BLaER1 treated with 17β-estradiol and CSF1 and Interleukin-3, amounts not matched to agents 10 nM and 100 nM (cell line): Measurements from ENCODE around the gene ARID5B.

Experiments used
- H3K27ac ChIP-seq, 11 experiments: shearing (Covaris generic); formaldehyde crosslinking; 2 replicates each; pipeline ENCODE4 v1.8.1; 2022
- H3K27me3 ChIP-seq, 11 experiments: shearing (Covaris generic); formaldehyde crosslinking; 2 replicates each; pipeline ENCODE4 v1.8.1; 2022
- H3K36me3 ChIP-seq, 11 experiments: shearing (Covaris generic); formaldehyde crosslinking; 2 replicates each; pipeline ENCODE4 v1.8.1; 2022
- H3K4me1 ChIP-seq, 10 experiments: shearing (Covaris generic); formaldehyde crosslinking; 2 replicates each; pipeline ENCODE4 v1.8.1; 2022
- H3K4me2 ChIP-seq, 11 experiments: shearing (Covaris generic); formaldehyde crosslinking; 2 replicates each; pipeline ENCODE4 v1.8.1; 2022
- H3K4me3 ChIP-seq, 10 experiments: shearing (Covaris generic); formaldehyde crosslinking; 2 replicates each; pipeline ENCODE4 v1.8.1; 2022
- H3K9ac ChIP-seq, 11 experiments: shearing (Covaris generic); formaldehyde crosslinking; 2 replicates each; pipeline ENCODE4 v1.8.1; 2022
- H3K9me3 ChIP-seq, 11 experiments: shearing (Covaris generic); formaldehyde crosslinking; replicated peaks in 1 of 11; 2 replicates each; pipeline ENCODE4 v1.8.1; 2022
- H4K20me1 ChIP-seq, 11 experiments: shearing (Covaris generic); formaldehyde crosslinking; 2 replicates each; pipeline ENCODE4 v1.8.1; 2022
- Cebpa-rat ChIP-seq, 11 experiments: shearing (Covaris generic); IDR thresholded peaks; 2 replicates each; pipeline ENCODE4 v1.8.1; 2022

The ARID5B gene

GRCh38 chr10:62075912-62076311 is 174.4 kb downstream of the ARID5B start:
- Histone ChIP-seq H3K4me1 (peaks cover 12 to 69% (median 23%) of the 10 kb centered on the region in 10 experiments), H3K27me3 (no peaks in the 10 kb centered on the region), H3K27ac (peak overlapping the region in 2 of 11 experiments; percentile 4 to 10; a peak in 1 of 22 replicates), H3K9me3 (peaks cover 0 to 20% (median 0%) of the 10 kb centered on the region in 11 experiments; a peak in 5 of 22 replicates), H3K4me2 (no peak overlapping the region), H3K9ac (no peak overlapping the region), H3K36me3 (peaks cover 87 to 100% (median 97%) of the 10 kb centered on the region in 11 experiments), H4K20me1 (peaks cover 0 to 95% (median 0%) of the 10 kb centered on the region in 11 experiments; a peak in 4 of 22 replicates), H3K4me3 (no peak overlapping the region)
- no peak for TF ChIP-seq Cebpa-rat (IDR thresholded peaks at IDR 0.05)

DNA sequence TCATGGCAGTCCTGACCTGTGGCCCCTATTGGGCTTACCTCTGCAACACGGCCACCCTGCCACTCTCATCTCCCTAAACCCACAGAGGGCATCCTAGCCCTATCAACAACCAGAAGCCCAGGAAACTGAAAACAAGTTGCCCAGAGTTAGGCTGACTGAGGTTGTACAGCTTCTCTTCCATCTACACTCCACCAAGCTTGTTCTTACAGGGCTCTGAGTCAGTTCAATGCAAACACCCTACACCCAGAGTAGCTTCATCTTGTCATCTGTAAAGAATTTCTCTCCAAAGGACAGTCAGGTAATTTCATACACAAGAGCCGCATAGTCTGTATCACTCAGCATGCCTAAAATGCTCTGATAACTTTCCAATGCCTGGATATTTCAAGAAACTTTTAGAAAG is 175.4 kb downstream of the ARID5B start:
- Histone ChIP-seq H3K9me3 (peaks cover 0 to 20% (median 0%) of the 10 kb centered on the region in 11 experiments; a peak in 5 of 22 replicates), H3K36me3 (peaks cover 77 to 93% (median 88%) of the 10 kb centered on the region in 11 experiments), H4K20me1 (peaks cover 0 to 99% (median 0%) of the 10 kb centered on the region in 11 experiments; a peak in 4 of 22 replicates), H3K4me1 (peaks cover 21 to 70% (median 32%) of the 10 kb centered on the region in 10 experiments), H3K4me2 (peak overlapping the region in 1 of 11 experiments; percentile 33; a peak in 2 of 22 replicates), H3K4me3 (no peak overlapping the region), H3K9ac (peak overlapping the region in 1 of 11 experiments; percentile 5; a peak in 1 of 22 replicates), H3K27ac (peak overlapping the region in 7 of 11 experiments; percentile 4 to 44 (median 31); a peak in 7 of 22 replicates), H3K27me3 (no peaks in the 10 kb centered on the region)
- no peak for TF ChIP-seq Cebpa-rat (IDR thresholded peaks at IDR 0.05)

DNA sequence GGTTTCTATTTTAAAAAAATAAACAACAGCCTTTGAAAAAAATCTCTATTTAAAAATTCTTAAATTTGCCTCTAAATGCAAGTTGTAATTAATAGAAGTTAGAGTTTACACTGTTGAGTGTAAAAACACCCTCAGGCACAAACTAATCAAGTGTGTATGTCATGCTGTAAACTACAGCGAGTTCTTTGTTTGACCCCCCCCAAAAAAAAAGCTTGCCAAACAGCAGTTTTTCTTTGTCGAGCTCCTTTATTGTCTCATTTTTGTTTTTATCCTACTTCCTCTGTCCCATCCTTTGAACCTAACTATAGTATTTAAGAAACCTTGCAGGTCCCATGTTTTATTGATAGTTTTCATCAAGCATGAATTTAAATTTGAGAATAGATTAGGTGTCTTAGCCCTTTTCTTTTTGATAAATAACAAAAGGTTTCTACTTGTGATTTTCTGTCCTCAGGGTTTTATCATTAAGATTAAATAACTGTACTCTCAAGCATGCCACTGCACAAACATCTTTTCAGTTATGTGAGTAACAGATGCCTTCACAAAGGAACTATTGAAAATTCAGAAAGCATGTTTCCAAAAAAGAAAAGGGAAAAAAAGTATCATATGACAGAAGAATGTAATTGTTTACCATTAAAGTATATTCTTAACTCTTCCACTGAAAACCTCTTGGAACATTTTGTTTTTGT is 176.0 kb downstream of the ARID5B start:
- peaks cover 72 to 87% (median 82%) of the 10 kb centered on the region in 11 experiments for H3K36me3 ChIP-seq
- TF ChIP-seq Cebpa-rat (IDR thresholded peaks at IDR 0.05) = no peak
- peaks cover 0 to 20% (median 0%) of the 10 kb centered on the region in 11 experiments; a peak in 5 of 22 replicates for H3K9me3 ChIP-seq
- no peak overlapping the region for H3K4me3 ChIP-seq
- H3K9ac ChIP-seq = no peak overlapping the region
- no peak overlapping the region; a peak in 1 of 22 replicates for H3K4me2 ChIP-seq
- peaks cover 0 to 99% (median 0%) of the 10 kb centered on the region in 11 experiments; a peak in 4 of 22 replicates for H4K20me1 ChIP-seq
- no peaks in the 10 kb centered on the region for H3K27me3 ChIP-seq
- peaks cover 27 to 70% (median 38%) of the 10 kb centered on the region in 10 experiments for H3K4me1 ChIP-seq
- H3K27ac ChIP-seq = peak overlapping the region in 5 of 11 experiments; percentile 25 to 44 (median 34); a peak in 3 of 22 replicates

DNA sequence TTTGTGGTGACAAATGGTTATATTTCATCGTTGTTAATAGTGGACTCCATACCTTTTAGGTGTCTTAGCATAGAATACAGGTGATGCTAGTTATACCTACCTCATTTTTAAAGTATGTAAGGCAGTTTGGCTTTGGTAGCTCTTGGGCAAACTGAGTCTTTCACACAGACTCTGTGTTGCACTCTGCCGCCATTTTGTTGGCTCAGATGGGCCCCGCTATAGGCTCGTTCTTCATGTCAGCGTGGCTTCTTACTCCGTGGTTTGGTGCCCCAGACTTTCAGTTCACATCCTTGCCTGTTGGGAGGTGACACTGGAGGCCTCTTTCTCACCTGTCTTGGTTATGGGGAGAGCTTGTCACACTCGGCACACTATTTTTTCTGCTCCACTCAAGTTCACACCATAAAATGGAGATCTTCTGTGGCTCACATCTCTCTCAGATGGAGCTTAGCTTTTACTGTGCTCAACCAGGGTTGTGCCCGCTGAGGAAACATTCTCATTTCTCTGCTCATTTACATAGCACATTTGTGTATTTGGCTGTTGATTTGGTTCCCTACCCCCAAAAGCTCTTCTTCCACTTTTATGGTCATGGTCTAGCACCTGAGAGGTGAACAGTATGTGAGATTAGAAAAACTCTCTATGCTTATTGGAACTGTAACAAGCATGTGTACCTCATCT is 178.5 kb downstream of the ARID5B start:
- H3K4me2 ChIP-seq = peak overlapping the region; percentile 30 to 89 (median 79); a peak in 19 of 22 replicates
- H3K27me3 ChIP-seq = no peaks in the 10 kb centered on the region
- peak overlapping the region in 9 of 11 experiments; percentile 0 to 90 (median 88); a peak in 13 of 22 replicates for H3K27ac ChIP-seq
- peaks cover 58 to 81% (median 68%) of the 10 kb centered on the region in 11 experiments for H3K36me3 ChIP-seq
- peaks cover 52 to 82% (median 60%) of the 10 kb centered on the region in 10 experiments for H3K4me1 ChIP-seq
- H3K9ac ChIP-seq = no peak overlapping the region
- H4K20me1 ChIP-seq = peaks cover 0 to 98% (median 0%) of the 10 kb centered on the region in 11 experiments; a peak in 4 of 22 replicates
- H3K9me3 ChIP-seq = peaks cover 0 to 20% (median under 1%) of the 10 kb centered on the region in 11 experiments; a peak in 10 of 22 replicates
- H3K4me3 ChIP-seq = no peak overlapping the region
- TF ChIP-seq Cebpa-rat (IDR thresholded peaks at IDR 0.05) = no peak

GRCh38 chr10:62080905-62081304 is 179.4 kb downstream of the ARID5B start:
- H3K27ac ChIP-seq = peak overlapping the region; percentile 73 to 91 (median 88); a peak in 20 of 22 replicates
- peaks cover 0 to 94% (median 0%) of the 10 kb centered on the region in 11 experiments; a peak in 3 of 22 replicates for H4K20me1 ChIP-seq
- H3K27me3 ChIP-seq = no peaks in the 10 kb centered on the region; a peak in 1 of 22 replicates
- H3K4me3 ChIP-seq = no peak overlapping the region
- peak overlapping the region; percentile 69 to 89 (median 80) for H3K4me2 ChIP-seq
- peaks cover 0 to 19% (median 9%) of the 10 kb centered on the region in 11 experiments; a peak in 11 of 22 replicates for H3K9me3 ChIP-seq
- H3K9ac ChIP-seq = peak overlapping the region in 9 of 11 experiments; percentile 70 to 80 (median 77); a peak in 10 of 22 replicates
- H3K4me1 ChIP-seq = peaks cover 52 to 81% (median 60%) of the 10 kb centered on the region in 10 experiments
- H3K36me3 ChIP-seq = peaks cover 58 to 81% (median 68%) of the 10 kb centered on the region in 11 experiments
- TF ChIP-seq Cebpa-rat (IDR thresholded peaks at IDR 0.05) = no peak

DNA sequence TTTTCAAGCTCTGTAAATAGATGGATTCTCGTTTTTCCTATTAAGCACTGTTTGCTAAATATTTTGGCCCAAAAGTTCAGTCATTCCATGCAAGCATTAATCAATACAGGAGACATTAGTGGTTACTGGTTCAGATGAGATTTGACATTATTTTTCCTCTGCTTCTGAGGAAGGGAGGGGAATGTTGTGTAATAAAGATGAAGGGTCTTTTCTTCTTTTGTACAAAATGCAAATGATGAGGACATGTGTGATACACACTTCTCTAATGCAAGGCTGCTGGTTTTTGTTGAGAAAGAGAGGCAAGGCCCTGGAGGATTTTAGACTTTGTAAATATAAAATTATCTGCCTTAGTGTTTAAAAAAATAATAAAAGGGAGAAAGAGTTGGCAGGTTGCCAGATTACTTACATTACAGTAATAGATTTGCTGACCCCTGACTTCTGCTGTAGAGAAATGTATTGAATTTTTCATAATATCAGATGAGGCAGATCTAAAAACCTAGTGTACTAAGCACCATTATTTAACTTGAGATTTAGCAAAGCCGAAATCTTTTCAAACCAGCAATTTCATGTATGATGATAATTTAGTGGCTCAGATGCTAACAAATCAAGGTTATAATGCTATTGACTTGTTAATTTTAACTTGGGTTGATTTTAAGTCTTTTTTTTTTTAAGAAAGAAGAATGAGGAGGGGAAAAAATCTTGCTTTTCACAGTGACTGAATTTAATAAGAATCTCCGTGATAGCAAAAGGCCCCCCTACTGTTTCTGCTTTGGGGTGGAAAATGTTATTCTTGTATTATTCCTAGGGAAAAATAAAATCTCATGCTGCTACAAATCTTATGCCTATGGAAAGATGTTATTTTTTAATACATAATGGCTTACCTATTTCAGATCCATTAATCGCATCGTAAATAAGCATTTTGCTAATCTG is 180.1 kb downstream of the ARID5B start:
- H3K27ac ChIP-seq = peak overlapping the region; percentile 73 to 91 (median 88); a peak in 21 of 22 replicates
- peak overlapping the region; percentile 69 to 89 (median 80) for H3K4me2 ChIP-seq
- H3K36me3 ChIP-seq = peaks cover 58 to 81% (median 68%) of the 10 kb centered on the region in 11 experiments
- peaks cover 0 to 87% (median 0%) of the 10 kb centered on the region in 11 experiments; a peak in 3 of 22 replicates for H4K20me1 ChIP-seq
- no peaks in the 10 kb centered on the region; a peak in 3 of 22 replicates for H3K27me3 ChIP-seq
- H3K9ac ChIP-seq = peak overlapping the region; percentile 70 to 82 (median 77); a peak in 21 of 22 replicates
- peak overlapping the region in 5 of 10 experiments; percentile 2 to 45 (median 37); a peak in 5 of 20 replicates for H3K4me3 ChIP-seq
- peak in 1 of 11 experiments; percentile 55; a peak in 1 of 22 replicates for TF ChIP-seq Cebpa-rat (IDR thresholded peaks at IDR 0.05)
- H3K9me3 ChIP-seq = peaks cover 0 to 20% (median 14%) of the 10 kb centered on the region in 11 experiments; a peak in 13 of 22 replicates
- H3K4me1 ChIP-seq = peaks cover 52 to 74% (median 59%) of the 10 kb centered on the region in 10 experiments

DNA sequence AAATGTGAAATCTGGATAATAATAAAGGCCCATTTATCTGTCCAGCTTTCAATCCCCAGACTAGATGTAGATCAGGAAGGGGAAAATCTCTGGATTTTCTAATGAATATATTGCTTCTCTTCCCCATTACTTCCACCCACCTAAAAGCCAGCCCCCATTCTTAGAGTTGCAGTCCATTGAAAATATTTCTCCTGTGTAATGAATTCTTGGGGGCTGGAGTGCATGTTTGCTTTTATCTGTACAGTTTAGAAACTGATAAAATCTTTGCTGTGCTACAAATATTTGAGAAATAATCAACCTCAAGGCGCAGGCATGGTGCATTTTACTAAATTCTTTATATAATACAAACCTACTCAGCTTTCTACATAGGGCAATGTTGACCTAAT is 180.8 kb downstream of the ARID5B start:
- Histone ChIP-seq H3K9ac (peak overlapping the region; percentile 70 to 82 (median 77); a peak in 21 of 22 replicates), H3K36me3 (peaks cover 56 to 81% (median 68%) of the 10 kb centered on the region in 11 experiments), H3K4me1 (peaks cover 49 to 70% (median 57%) of the 10 kb centered on the region in 10 experiments), H3K4me2 (peak overlapping the region; percentile 69 to 89 (median 80)), H3K27me3 (no peaks in the 10 kb centered on the region; a peak in 3 of 22 replicates), H3K27ac (peak overlapping the region; percentile 73 to 91 (median 88); a peak in 21 of 22 replicates), H3K9me3 (peaks cover 0 to 23% (median 17%) of the 10 kb centered on the region in 11 experiments; a peak in 13 of 22 replicates), H4K20me1 (peaks cover 0 to 82% (median 0%) of the 10 kb centered on the region in 11 experiments; a peak in 3 of 22 replicates), H3K4me3 (peak overlapping the region in 8 of 10 experiments; percentile 2 to 45 (median 26); a peak in 9 of 20 replicates)
- TF ChIP-seq Cebpa-rat (IDR thresholded peaks at IDR 0.05) = no peak
